G401.6 (cell line): ENCODE results near the gene TRAF1.
"Not testable (repeated sequence)": the region's sequence is repeated elsewhere in the genome, so short reads cannot be mapped to it uniquely, and the experiment has no call there.

Experiments
- FAIRE-seq: peaks from 2 replicates; lab custom pipeline; 2012; peaks lifted over from hg19 to GRCh38; lab: Jason Lieb, UNC

The TRAF1 gene

GRCh38 chr9:120926397-120926928 is at the start of gene TRAF1:
Gene TRAF1 (minus strand): TSS chr9:120926796. CDS start chr9:120926075, 721 bp downstream.
- no peak for FAIRE-seq

GRCh38 chr9:120974921-120975320 is 48.3 kb upstream of the TRAF1 start:
- FAIRE-seq, result no peak

- no peak for FAIRE-seq
Observed at GRCh38 chr9:120974181-120974580, 47.6 kb upstream of the TRAF1 start.

- no peak for FAIRE-seq
Observed at GRCh38 chr9:120971938-120972337, 45.3 kb upstream of the TRAF1 start.

- FAIRE-seq, result not testable (repeated sequence)
Observed at GRCh38 chr9:120971471-120971870, 44.9 kb upstream of the TRAF1 start.

- no peak for FAIRE-seq
Observed at GRCh38 chr9:120970244-120970643, 43.6 kb upstream of the TRAF1 start.

GRCh38 chr9:120966013-120966369 is 39.4 kb upstream of the TRAF1 start:
- FAIRE-seq, result no peak

GRCh38 chr9:120965344-120966012 is 38.9 kb upstream of the TRAF1 start:
- no peak for FAIRE-seq

GRCh38 chr9:120961936-120962335 is 35.3 kb upstream of the TRAF1 start:
- FAIRE-seq, result no peak

GRCh38 chr9:120960001-120960400 is 33.4 kb upstream of the TRAF1 start:
- FAIRE-seq, result no peak

GRCh38 chr9:120956862-120957261 is 30.3 kb upstream of the TRAF1 start:
- peak; percentile 28 for FAIRE-seq

GRCh38 chr9:120951960-120952618 is 25.5 kb upstream of the TRAF1 start:
- FAIRE-seq, result no peak

- FAIRE-seq, result no peak
Observed at GRCh38 chr9:120950421-120951388, 24.1 kb upstream of the TRAF1 start.

GRCh38 chr9:120949290-120949689 is 22.7 kb upstream of the TRAF1 start:
- FAIRE-seq, result no peak

GRCh38 chr9:120948824-120949223 is 22.2 kb upstream of the TRAF1 start:
- FAIRE-seq, result no peak

- FAIRE-seq, result no peak
Observed at GRCh38 chr9:120947222-120947621, 20.6 kb upstream of the TRAF1 start.

GRCh38 chr9:120946259-120946658 is 19.7 kb upstream of the TRAF1 start:
- no peak for FAIRE-seq

- FAIRE-seq, result no peak
Observed at GRCh38 chr9:120944948-120945347, 18.4 kb upstream of the TRAF1 start.

GRCh38 chr9:120944434-120944843 is 17.8 kb upstream of the TRAF1 start:
- no peak for FAIRE-seq

- no peak for FAIRE-seq
Observed at GRCh38 chr9:120942186-120943001, 15.8 kb upstream of the TRAF1 start.

GRCh38 chr9:120941046-120941770 is 14.6 kb upstream of the TRAF1 start:
- FAIRE-seq, result no peak
